Neural progenitor cell (in vitro differentiated cells): ENCODE data around the gene STRADA.

Experiments used
- EZH2 ChIP-seq: fragments of 200-600 bp; sonication (generic); IDR thresholded peaks from 2 replicates; pipeline ENCODE4 v1.6.1; 2017; ENCODE audit warnings: antibody characterized with exemption, mild to moderate bottlenecking, moderate library complexity
- TF ChIP-seq, protein P1 (sequence below): fragments of 200-600 bp; sonication (generic); IDR thresholded peaks from 2 replicates; pipeline ENCODE4 v1.5.1; 2017; ENCODE audit warnings: antibody characterized with exemption, mild to moderate bottlenecking

DNA sequence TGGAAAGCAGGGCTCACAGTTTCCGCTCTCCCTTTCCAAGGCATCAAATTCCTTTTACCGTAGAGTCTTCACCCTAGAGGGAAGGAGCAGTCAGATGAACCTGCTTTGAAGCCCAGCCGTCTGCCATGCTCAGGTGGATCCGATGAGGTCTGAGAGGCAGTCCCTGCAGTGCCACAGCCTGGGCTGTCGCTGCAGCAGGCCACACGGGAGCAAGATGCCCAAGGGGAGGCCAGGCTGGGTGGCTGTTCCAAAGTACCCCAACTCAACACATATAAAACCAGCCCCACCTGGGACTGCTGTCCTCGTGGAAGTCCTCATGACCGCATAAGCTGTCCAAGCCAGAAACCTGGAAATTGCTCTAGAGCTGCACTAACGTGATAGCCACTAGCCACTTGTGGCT is 36.8 kb downstream of the STRADA start:
- TF ChIP-seq, protein P1, sequence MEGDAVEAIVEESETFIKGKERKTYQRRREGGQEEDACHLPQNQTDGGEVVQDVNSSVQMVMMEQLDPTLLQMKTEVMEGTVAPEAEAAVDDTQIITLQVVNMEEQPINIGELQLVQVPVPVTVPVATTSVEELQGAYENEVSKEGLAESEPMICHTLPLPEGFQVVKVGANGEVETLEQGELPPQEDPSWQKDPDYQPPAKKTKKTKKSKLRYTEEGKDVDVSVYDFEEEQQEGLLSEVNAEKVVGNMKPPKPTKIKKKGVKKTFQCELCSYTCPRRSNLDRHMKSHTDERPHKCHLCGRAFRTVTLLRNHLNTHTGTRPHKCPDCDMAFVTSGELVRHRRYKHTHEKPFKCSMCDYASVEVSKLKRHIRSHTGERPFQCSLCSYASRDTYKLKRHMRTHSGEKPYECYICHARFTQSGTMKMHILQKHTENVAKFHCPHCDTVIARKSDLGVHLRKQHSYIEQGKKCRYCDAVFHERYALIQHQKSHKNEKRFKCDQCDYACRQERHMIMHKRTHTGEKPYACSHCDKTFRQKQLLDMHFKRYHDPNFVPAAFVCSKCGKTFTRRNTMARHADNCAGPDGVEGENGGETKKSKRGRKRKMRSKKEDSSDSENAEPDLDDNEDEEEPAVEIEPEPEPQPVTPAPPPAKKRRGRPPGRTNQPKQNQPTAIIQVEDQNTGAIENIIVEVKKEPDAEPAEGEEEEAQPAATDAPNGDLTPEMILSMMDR, result no peak
- TF ChIP-seq EZH2, result no peak
